Naive thymus-derived CD4-positive, alpha-beta T cell (primary cell): ENCODE results near the gene FOLR1. TPM values are rescaled to one million over a fixed set of nuclear protein-coding genes. Genes with fewer than 3 reads are reported as not detected.
"Not testable (repeated sequence)": the region's sequence is repeated elsewhere in the genome, so short reads cannot be mapped to it uniquely, and the experiment has no call there.

Experiments
- ATAC-seq: fragments of 150-1000 bp; cut with Tn5 transposase; 2 replicates; pipeline ENCODE4 v1.10.0; 2021; ENCODE audit warnings: mild to moderate bottlenecking, moderate library complexity
- CTCF ChIA-PET: fragments of 350-600 bp; sonication (Branson Sonifier 250); formaldehyde crosslinking; loops from one replicate; lab custom pipeline; 2021; ENCODE audit warnings: antibody characterized with exemption; lab: Charles Lee
- POLR2A ChIA-PET: fragments of 350-600 bp; sonication (Branson Sonifier 250); formaldehyde crosslinking; loops from one replicate; lab custom pipeline; 2021; ENCODE audit warnings: antibody characterized with exemption, inconsistent platforms; lab: Charles Lee
- DNase-seq, 9 donors: peaks; one replicate each; pipeline versions ENCODE4 v3.0.0 to v3.0.0-alpha.2; 2020 to 2022; ENCODE audit warnings: mixed read lengths in 1 of 9
- H3K27ac ChIP-seq: one replicate; pipeline ENCODE4 v1.7.0; 2013; ENCODE audit warnings: mild to moderate bottlenecking, low read depth, low read length, moderate library complexity
- H3K27me3 ChIP-seq, 2 donors: one replicate each; pipeline ENCODE4 v1.7.0; 2013; ENCODE audit warnings: low read length in 2 of 2, mild to moderate bottlenecking in 2 of 2, moderate library complexity in 2 of 2; ENCODE audit not compliant: control insufficient read depth in 2 of 2, insufficient read depth in 2 of 2
- H3K36me3 ChIP-seq, 3 experiments: 1 replicate in 2 of 3; 2 replicates in 1 of 3; pipeline ENCODE4 v1.7.0; 2013; ENCODE audit warnings: low read length in 3 of 3, mild to moderate bottlenecking in 3 of 3, moderate library complexity in 1 of 3; ENCODE audit not compliant: insufficient read depth in 3 of 3, control insufficient read depth in 2 of 3
- H3K4me1 ChIP-seq, 2 donors: one replicate each; pipeline ENCODE4 v1.7.0; 2013; ENCODE audit warnings: low read length in 2 of 2, mild to moderate bottlenecking in 2 of 2, moderate library complexity in 1 of 2; ENCODE audit not compliant: control insufficient read depth in 2 of 2, insufficient read depth in 2 of 2
- H3K4me3 ChIP-seq: 2 replicates; pipeline ENCODE4 v1.7.0; 2013; ENCODE audit warnings: mild to moderate bottlenecking, low read length
- H3K9me3 ChIP-seq, 3 experiments: 1 replicate in 2 of 3; 2 replicates in 1 of 3; pipeline ENCODE4 v1.7.0; 2013; ENCODE audit warnings: low read length in 3 of 3; ENCODE audit not compliant: control insufficient read depth in 2 of 3
- H3K27ac Mint-ChIP-seq, 9 donors: one replicate each; pipeline ENCODE4 v1.8.0; 2020 to 2022; ENCODE audit warnings: mixed read lengths in 9 of 9, mild to moderate bottlenecking in 8 of 9, moderate library complexity in 5 of 9, inconsistent platforms in 2 of 9
- H3K27me3 Mint-ChIP-seq, 5 donors: one replicate each; pipeline ENCODE4 v1.8.0; 2021 to 2022; ENCODE audit warnings: mixed read lengths in 5 of 5, mild to moderate bottlenecking in 1 of 5
- H3K36me3 Mint-ChIP-seq, 5 donors: one replicate each; pipeline ENCODE4 v1.8.0; 2020 to 2022; ENCODE audit warnings: mixed read lengths in 5 of 5, mild to moderate bottlenecking in 3 of 5, inconsistent platforms in 1 of 5
- H3K4me1 Mint-ChIP-seq, 7 donors: one replicate each; pipeline ENCODE4 v1.8.0; 2020 to 2022; ENCODE audit warnings: mixed read lengths in 7 of 7, mild to moderate bottlenecking in 3 of 7, inconsistent platforms in 1 of 7
- H3K4me3 Mint-ChIP-seq, 10 donors: one replicate each; pipeline ENCODE4 v1.8.0; 2020 to 2022; ENCODE audit warnings: mild to moderate bottlenecking in 10 of 10, mixed read lengths in 10 of 10, moderate library complexity in 6 of 10, inconsistent platforms in 2 of 10
- H3K9me3 Mint-ChIP-seq, 11 donors: one replicate each; pipeline ENCODE4 v1.8.0; 2020 to 2022; ENCODE audit warnings: mixed read lengths in 11 of 11, mild to moderate bottlenecking in 4 of 11, inconsistent platforms in 1 of 11, moderate library complexity in 1 of 11
- intact Hi-C, 2 donors: fragments of 100-400 bp; cut with micrococcal nuclease; formaldehyde crosslinking; loops; one replicate each; pipeline ENCODE4 v1.15.1; 2023
- polyA plus RNA-seq, 2 donors: library from polyadenylated mRNA; unstranded; fragments of 300-500 nt; fragmentation: Illumina TruSeq; gene quantifications; one replicate each; pipeline ENCODE4 v1.2.3, GENCODE V29; 2021
- total RNA-seq, 6 experiments: library from RNA in 5 of 6; stranded (reverse) in 5 of 6; gene quantifications; 1 replicate in 5 of 6; 2 replicates in 1 of 6; pipeline ENCODE4 v1.2.3 and lab custom pipeline; 2021 to 2026

FOLR1 gene
- total and polyA plus RNA-seq, 7 experiments from 2014 or later, result not detected

- POLR2A ChIA-PET, result no interaction called here
- DNase-seq, result no peak
- intact Hi-C loops, result no loop called here
Measured at GRCh38 chr11:72179804-72180396, 12.0 kb upstream of the FOLR1 start.

GRCh38 chr11:72180892-72181552 lies 10.9 kb upstream of the FOLR1 start:
- H3K27me3 ChIP-seq, H3K4me3 Mint-ChIP-seq, H3K27ac ChIP-seq, H3K27ac Mint-ChIP-seq, intact Hi-C loops, H3K36me3 ChIP-seq, H3K4me3 ChIP-seq, DNase-seq, H3K9me3 ChIP-seq, ATAC-seq, CTCF ChIA-PET, H3K36me3 Mint-ChIP-seq, H3K4me1 Mint-ChIP-seq, POLR2A ChIA-PET, H3K4me1 ChIP-seq, H3K9me3 Mint-ChIP-seq: not testable (repeated sequence)
- H3K27me3 Mint-ChIP-seq, result peaks cover 6 to 26% (median 10%) of the 10 kb centered on the region in 5 donors

More at GRCh38 chr11:72179804-72180396, 12.0 kb upstream of the FOLR1 start:
- Mint-ChIP-seq H3K36me3 (no peaks in the 10 kb centered on the region), H3K4me3 (no peak overlapping the region), H3K27me3 (peaks cover 6 to 24% (median 10%) of the 10 kb centered on the region in 5 donors), H3K27ac (no peak overlapping the region), H3K9me3 (no peaks in the 10 kb centered on the region), H3K4me1 (peaks cover 0 to 5% (median 3%) of the 10 kb centered on the region in 7 donors)
- H3K27ac ChIP-seq, result no peak overlapping the region
- no peaks in the 10 kb centered on the region for H3K9me3 ChIP-seq
- H3K4me1 ChIP-seq, result no peaks in the 10 kb centered on the region
- H3K4me3 ChIP-seq, result no peak overlapping the region
- ATAC-seq, result no peak
- no peaks in the 10 kb centered on the region for H3K36me3 ChIP-seq
- no peaks in the 10 kb centered on the region for H3K27me3 ChIP-seq
- CTCF ChIA-PET, result no interaction called here

- H3K36me3 ChIP-seq, DNase-seq, ATAC-seq, CTCF ChIA-PET, H3K27me3 ChIP-seq, H3K27ac ChIP-seq, H3K27ac Mint-ChIP-seq, H3K4me3 ChIP-seq, H3K4me1 ChIP-seq, H3K4me3 Mint-ChIP-seq, intact Hi-C loops, H3K4me1 Mint-ChIP-seq, H3K9me3 Mint-ChIP-seq, H3K9me3 ChIP-seq, H3K36me3 Mint-ChIP-seq: not testable (repeated sequence)
- POLR2A ChIA-PET, result interaction anchor here (0.7 kb wide), 1 partner anchor 103 kb away, joined by 4 read pairs; no protein-coding TSS in a partner anchor
- H3K27me3 Mint-ChIP-seq, result peaks cover 6 to 25% (median 10%) of the 10 kb centered on the region in 5 donors
Measured at GRCh38 chr11:72181553-72181958, 10.4 kb upstream of the FOLR1 start.

GRCh38 chr11:72188267-72188666 lies 3.7 kb upstream of the FOLR1 start:
- H3K27ac ChIP-seq, result no peak overlapping the region
- Mint-ChIP-seq H3K4me1 (peaks cover 0 to 4% (median 2%) of the 10 kb centered on the region in 7 donors), H3K4me3 (no peak overlapping the region), H3K36me3 (no peaks in the 10 kb centered on the region), H3K27ac (no peak overlapping the region), H3K27me3 (peaks cover 0 to 8% (median 2%) of the 10 kb centered on the region in 5 donors), H3K9me3 (peaks cover 0 to 2% (median 0%) of the 10 kb centered on the region in 11 donors)
- intact Hi-C loops, result no loop called here
- H3K4me1 ChIP-seq, result no peaks in the 10 kb centered on the region
- no peaks in the 10 kb centered on the region for H3K36me3 ChIP-seq
- CTCF ChIA-PET, result no interaction called here
- H3K9me3 ChIP-seq, result no peaks in the 10 kb centered on the region
- ATAC-seq (no peak), DNase-seq (no peak)
- H3K4me3 ChIP-seq, result no peak overlapping the region
- POLR2A ChIA-PET, result interaction anchor here (0.5 to 0.6 kb wide), 2 partner anchors 14 to 1328 kb away, joined by 3 to 5 read pairs; no protein-coding TSS in a partner anchor
- no peaks in the 10 kb centered on the region for H3K27me3 ChIP-seq

GRCh38 chr11:72189455-72190250 lies 2.3 kb upstream of the FOLR1 start:
- no peaks in the 10 kb centered on the region for H3K36me3 Mint-ChIP-seq

GRCh38 chr11:72190631-72191071 lies 1.3 kb upstream of the FOLR1 start:
- H3K9me3 ChIP-seq, result no peaks in the 10 kb centered on the region
- intact Hi-C loops, result no loop called here
- no peaks in the 10 kb centered on the region for H3K4me1 ChIP-seq
- Mint-ChIP-seq H3K9me3 (peaks cover 0 to 2% (median 0%) of the 10 kb centered on the region in 11 donors), H3K27me3 (peaks cover 0 to 1% (median 0%) of the 10 kb centered on the region in 5 donors), H3K36me3 (no peaks in the 10 kb centered on the region), H3K4me1 (no peaks in the 10 kb centered on the region), H3K27ac (no peak overlapping the region), H3K4me3 (no peak overlapping the region)
- ATAC-seq, result no peak
- POLR2A ChIA-PET, result no interaction called here
- no peaks in the 10 kb centered on the region for H3K27me3 ChIP-seq
- no peak for DNase-seq
- no peaks in the 10 kb centered on the region for H3K36me3 ChIP-seq
- H3K27ac ChIP-seq, result no peak overlapping the region
- H3K4me3 ChIP-seq, result no peak overlapping the region
- CTCF ChIA-PET, result interaction anchor here (0.7 kb wide), 2 partner anchors 32 to 383 kb away, joined by 4 read pairs; no protein-coding TSS in a partner anchor

More at GRCh38 chr11:72189455-72190250, 2.3 kb upstream of the FOLR1 start:
- no peak for DNase-seq
- Histone ChIP-seq H3K4me3 (no peak overlapping the region), H3K9me3 (no peaks in the 10 kb centered on the region), H3K27ac (no peak overlapping the region), H3K4me1 (no peaks in the 10 kb centered on the region), H3K36me3 (no peaks in the 10 kb centered on the region), H3K27me3 (no peaks in the 10 kb centered on the region)
- intact Hi-C loops, result no loop called here
- Mint-ChIP-seq H3K4me1 (no peaks in the 10 kb centered on the region), H3K4me3 (no peak overlapping the region), H3K27ac (no peak overlapping the region), H3K9me3 (peaks cover 0 to 2% (median 0%) of the 10 kb centered on the region in 11 donors), H3K27me3 (peaks cover 0 to 4% (median 0%) of the 10 kb centered on the region in 5 donors)
- CTCF ChIA-PET, result interaction anchor here (0.9 kb wide), 1 partner anchor 164 kb away, joined by 3 read pairs; no protein-coding TSS in a partner anchor
- POLR2A ChIA-PET, result no interaction called here
- no peak for ATAC-seq
